Measurements from ENCODE around the gene PRDM11. TPM values are rescaled to one million over a fixed set of nuclear protein-coding genes. Genes with fewer than 3 reads are reported as not detected.

PRDM11 gene
- total and polyA plus RNA-seq, 4 donors = 0.64 to 6.9 (median 2.8) TPM

- no peaks in the 10 kb centered on the region for H3K27me3 ChIP-seq (ENCODE audit: control insufficient read depth in 4 of 4, insufficient read depth in 4 of 4, low read length in 3 of 4)
- peaks cover 0 to 6% (median under 1%) of the 10 kb centered on the region in 4 donors for H3K4me1 ChIP-seq (ENCODE audit: control insufficient read depth in 4 of 4, insufficient read depth in 4 of 4, low read length in 3 of 4)
- TF ChIP-seq FOXA1 (IDR thresholded peaks at IDR 0.05) (no peak), REST (IDR thresholded peaks at IDR 0.05) (no peak), SP1 (IDR thresholded peaks at IDR 0.05) (no peak), HNF4A (conservative IDR thresholded peaks at IDR 0.05) (no peak), YY1 (IDR thresholded peaks at IDR 0.05) (no peak), HNF4G (IDR thresholded peaks at IDR 0.05) (no peak), NR2F2 (IDR thresholded peaks at IDR 0.05) (no peak), GABPA (IDR thresholded peaks at IDR 0.05 in 1 of 2, conservative IDR thresholded peaks at IDR 0.05 in 1 of 2) (no peak), JUND (IDR thresholded peaks at IDR 0.05) (no peak), RAD21 (IDR thresholded peaks at IDR 0.05) (no peak), FOXA2 (IDR thresholded peaks at IDR 0.05) (no peak), RXRA (IDR thresholded peaks at IDR 0.05) (no peak), ZBTB33 (IDR thresholded peaks at IDR 0.05) (no peak)
- TF ChIP-seq, protein P1, sequence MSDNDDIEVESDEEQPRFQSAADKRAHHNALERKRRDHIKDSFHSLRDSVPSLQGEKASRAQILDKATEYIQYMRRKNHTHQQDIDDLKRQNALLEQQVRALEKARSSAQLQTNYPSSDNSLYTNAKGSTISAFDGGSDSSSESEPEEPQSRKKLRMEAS (IDR thresholded peaks at IDR 0.05) = no peak
- peaks cover 0 to 10% (median 1%) of the 10 kb centered on the region in 4 donors for H3K36me3 ChIP-seq (ENCODE audit: control insufficient read depth in 4 of 4, insufficient read depth in 3 of 4, low read depth in 1 of 4, low read length in 3 of 4)
- no peaks in the 10 kb centered on the region for H3K9me3 ChIP-seq (ENCODE audit: control insufficient read depth in 4 of 4, low read length in 3 of 4)
- no peak overlapping the region for H3K27ac ChIP-seq (ENCODE audit: low read depth in 1 of 2, low read length in 2 of 2)
- no peak overlapping the region for H3K9ac ChIP-seq (ENCODE audit: low read depth in 1 of 2, low read length in 2 of 2)
- no peak for DNase-seq (ENCODE audit: low spot score)
- H3K4me3 ChIP-seq (ENCODE audit: low read depth in 1 of 3, low read length in 3 of 3) = no peak overlapping the region
Measured at GRCh38 chr11:45185228-45185729, 38.8 kb downstream of the PRDM11 start.

- peaks cover 0 to 12% (median 1%) of the 10 kb centered on the region in 4 donors for H3K36me3 ChIP-seq (ENCODE audit: control insufficient read depth in 4 of 4, insufficient read depth in 3 of 4, low read depth in 1 of 4, low read length in 3 of 4)
Measured at GRCh38 chr11:45187375-45187774, 40.9 kb downstream of the PRDM11 start.

More at GRCh38 chr11:45187375-45187774, 40.9 kb downstream of the PRDM11 start:
- no peak overlapping the region for H3K27ac ChIP-seq (ENCODE audit: low read depth in 1 of 2, low read length in 2 of 2)
- H3K4me1 ChIP-seq (ENCODE audit: control insufficient read depth in 4 of 4, insufficient read depth in 4 of 4, low read length in 3 of 4) = no peaks in the 10 kb centered on the region
- no peaks in the 10 kb centered on the region for H3K27me3 ChIP-seq (ENCODE audit: control insufficient read depth in 4 of 4, insufficient read depth in 4 of 4, low read length in 3 of 4)
- no peak for DNase-seq (ENCODE audit: low spot score)
- TF ChIP-seq TAF1 (conservative IDR thresholded peaks at IDR 0.05) (no peak), HNF4A (conservative IDR thresholded peaks at IDR 0.05) (no peak), RXRA (IDR thresholded peaks at IDR 0.05) (no peak), REST (IDR thresholded peaks at IDR 0.05) (no peak), EGR1 (IDR thresholded peaks at IDR 0.05; ENCODE audit: low read depth in 2 of 2) (no peak), ATF3 (IDR thresholded peaks at IDR 0.05) (no peak), GABPA (IDR thresholded peaks at IDR 0.05 in 1 of 2, conservative IDR thresholded peaks at IDR 0.05 in 1 of 2) (no peak), JUND (IDR thresholded peaks at IDR 0.05) (no peak), HNF4G (IDR thresholded peaks at IDR 0.05) (no peak), YY1 (IDR thresholded peaks at IDR 0.05) (no peak), ZBTB33 (IDR thresholded peaks at IDR 0.05) (no peak)
- TF ChIP-seq, protein P1 (IDR thresholded peaks at IDR 0.05) = no peak
- H3K4me3 ChIP-seq (ENCODE audit: low read depth in 1 of 3, low read length in 3 of 3) = no peak overlapping the region
- WGBS = 98% methylated on average over 3 of the region's 3 CpGs
- H3K9ac ChIP-seq (ENCODE audit: low read depth in 1 of 2, low read length in 2 of 2) = no peak overlapping the region
- no peaks in the 10 kb centered on the region for H3K9me3 ChIP-seq (ENCODE audit: control insufficient read depth in 4 of 4, low read length in 3 of 4)

All from liver (tissue), 9 donors.